ENCODE measurements around the gene UNC93B1. TPM values are rescaled to one million over a fixed set of nuclear protein-coding genes. Genes with fewer than 3 reads are reported as not detected.
A peak's percentile ranks its signal among the peaks of the same experiment; 100 is the strongest.

UNC93B1 gene
- total RNA-seq, 2 experiments from 2014 or later, result 41.7 to 42.0 TPM

GRCh38 chr11:68026391-68027105 is 22.7 kb upstream of the UNC93B1 start:
- no peak for DNase-seq
- ChIA-PET POLR2A (interaction anchor here (5.6 kb wide), 1 partner anchor 14 kb away, joined by 63 read pairs; the partner anchor contains the start of gene TCIRG1), CTCF (no interaction called here)
- Mint-ChIP-seq H3K4me1 (peaks cover 20% of the 10 kb centered on the region), H3K27ac (no peak overlapping the region), H3K9me3 (no peaks in the 10 kb centered on the region), H3K27me3 (peaks cover 2% of the 10 kb centered on the region), H3K36me3 (ENCODE audit: low read depth) (peaks cover 4% of the 10 kb centered on the region), H3K4me3 (no peak overlapping the region)

- H3K27ac Mint-ChIP-seq, result no peak overlapping the region
- peak; percentile 23 for DNase-seq
- peaks cover 12% of the 10 kb centered on the region for H3K4me1 Mint-ChIP-seq
- ChIA-PET CTCF (no interaction called here), POLR2A (no interaction called here)
- H3K4me3 Mint-ChIP-seq, result no peak overlapping the region
- H3K27me3 Mint-ChIP-seq, result peaks cover 2% of the 10 kb centered on the region
- no peaks in the 10 kb centered on the region for H3K36me3 Mint-ChIP-seq (ENCODE audit: low read depth)
- no peaks in the 10 kb centered on the region for H3K9me3 Mint-ChIP-seq
These were observed 21.1 kb upstream of the UNC93B1 start for GRCh38 chr11:68025047-68025446.

GRCh38 chr11:68024508-68024907 is 20.6 kb upstream of the UNC93B1 start:
- no peak overlapping the region for H3K27ac Mint-ChIP-seq
- DNase-seq, result no peak
- H3K4me1 Mint-ChIP-seq, result peaks cover 9% of the 10 kb centered on the region
- H3K4me3 Mint-ChIP-seq, result no peak overlapping the region
- no peaks in the 10 kb centered on the region for H3K36me3 Mint-ChIP-seq (ENCODE audit: low read depth)
- peaks cover 2% of the 10 kb centered on the region for H3K27me3 Mint-ChIP-seq
- ChIA-PET POLR2A (no interaction called here), CTCF (no interaction called here)
- no peaks in the 10 kb centered on the region for H3K9me3 Mint-ChIP-seq

- Mint-ChIP-seq H3K36me3 (ENCODE audit: low read depth) (no peaks in the 10 kb centered on the region), H3K27me3 (peaks cover 2% of the 10 kb centered on the region), H3K9me3 (no peaks in the 10 kb centered on the region), H3K4me3 (no peak overlapping the region), H3K27ac (no peak overlapping the region), H3K4me1 (no peaks in the 10 kb centered on the region)
- DNase-seq, result no peak
- POLR2A ChIA-PET, result no interaction called here
- CTCF ChIA-PET, result interaction anchor here (0.6 kb wide), 1 partner anchor 8 kb away, joined by 7 read pairs; the partner anchor contains the start of gene NDUFS8
These were observed 18.6 kb upstream of the UNC93B1 start for GRCh38 chr11:68022531-68022930.

- H3K4me1 Mint-ChIP-seq, result no peaks in the 10 kb centered on the region
- H3K27me3 Mint-ChIP-seq, result peaks cover 2% of the 10 kb centered on the region
- ChIA-PET POLR2A (no interaction called here), CTCF (no interaction called here)
- DNase-seq, result no peak
- H3K4me3 Mint-ChIP-seq, result no peak overlapping the region
- H3K36me3 Mint-ChIP-seq (ENCODE audit: low read depth), result no peaks in the 10 kb centered on the region
- no peaks in the 10 kb centered on the region for H3K9me3 Mint-ChIP-seq
- no peak overlapping the region for H3K27ac Mint-ChIP-seq
These were observed 17.4 kb upstream of the UNC93B1 start for GRCh38 chr11:68021167-68021787.

- Mint-ChIP-seq H3K27ac (no peak overlapping the region), H3K9me3 (no peaks in the 10 kb centered on the region), H3K4me3 (no peak overlapping the region), H3K27me3 (peaks cover 2% of the 10 kb centered on the region), H3K4me1 (no peaks in the 10 kb centered on the region), H3K36me3 (ENCODE audit: low read depth) (no peaks in the 10 kb centered on the region)
- POLR2A ChIA-PET, result no interaction called here
- CTCF ChIA-PET, result no interaction called here
- DNase-seq, result no peak
These were observed 16.7 kb upstream of the UNC93B1 start for GRCh38 chr11:68020575-68020974.

GRCh38 chr11:68019486-68019885 is 15.6 kb upstream of the UNC93B1 start:
- ChIA-PET POLR2A (no interaction called here), CTCF (interaction anchor here (1.1 kb wide), 1 partner anchor 126 kb away, joined by 3 read pairs; no protein-coding TSS in a partner anchor)
- H3K27me3 Mint-ChIP-seq, result no peaks in the 10 kb centered on the region
- H3K4me3 Mint-ChIP-seq, result no peak overlapping the region
- no peaks in the 10 kb centered on the region for H3K9me3 Mint-ChIP-seq
- no peak for DNase-seq
- H3K36me3 Mint-ChIP-seq (ENCODE audit: low read depth), result no peaks in the 10 kb centered on the region
- no peaks in the 10 kb centered on the region for H3K4me1 Mint-ChIP-seq
- H3K27ac Mint-ChIP-seq, result no peak overlapping the region

GRCh38 chr11:68018730-68019190 is 14.9 kb upstream of the UNC93B1 start:
- Mint-ChIP-seq H3K9me3 (no peaks in the 10 kb centered on the region), H3K27me3 (no peaks in the 10 kb centered on the region), H3K4me3 (no peak overlapping the region), H3K4me1 (no peaks in the 10 kb centered on the region), H3K36me3 (ENCODE audit: low read depth) (no peaks in the 10 kb centered on the region), H3K27ac (no peak overlapping the region)
- ChIA-PET CTCF (interaction anchor here (1.1 kb wide), 1 partner anchor 126 kb away, joined by 3 read pairs; no protein-coding TSS in a partner anchor), POLR2A (no interaction called here)
- DNase-seq, result no peak

- ChIA-PET CTCF (no interaction called here), POLR2A (no interaction called here)
- no peaks in the 10 kb centered on the region for H3K27me3 Mint-ChIP-seq
- H3K36me3 Mint-ChIP-seq (ENCODE audit: low read depth), result no peaks in the 10 kb centered on the region
- no peak for DNase-seq
- H3K27ac Mint-ChIP-seq, result no peak overlapping the region
- no peak overlapping the region for H3K4me3 Mint-ChIP-seq
- no peaks in the 10 kb centered on the region for H3K4me1 Mint-ChIP-seq
- no peaks in the 10 kb centered on the region for H3K9me3 Mint-ChIP-seq
These were observed 14.3 kb upstream of the UNC93B1 start for GRCh38 chr11:68017980-68018729.

- no peak overlapping the region for H3K27ac Mint-ChIP-seq
- ChIA-PET CTCF (no interaction called here), POLR2A (no interaction called here)
- H3K4me3 Mint-ChIP-seq, result no peak overlapping the region
- no peaks in the 10 kb centered on the region for H3K4me1 Mint-ChIP-seq
- H3K9me3 Mint-ChIP-seq, result no peaks in the 10 kb centered on the region
- no peaks in the 10 kb centered on the region for H3K27me3 Mint-ChIP-seq
- no peaks in the 10 kb centered on the region for H3K36me3 Mint-ChIP-seq (ENCODE audit: low read depth)
- DNase-seq, result no peak
These were observed 13.3 kb upstream of the UNC93B1 start for GRCh38 chr11:68016904-68017817.

- DNase-seq, result no peak
- CTCF ChIA-PET, result no interaction called here
- H3K9me3 Mint-ChIP-seq, result no peaks in the 10 kb centered on the region
- POLR2A ChIA-PET, result no interaction called here
- no peak overlapping the region for H3K4me3 Mint-ChIP-seq
- no peaks in the 10 kb centered on the region for H3K27me3 Mint-ChIP-seq
- no peak overlapping the region for H3K27ac Mint-ChIP-seq
- no peaks in the 10 kb centered on the region for H3K4me1 Mint-ChIP-seq
- no peaks in the 10 kb centered on the region for H3K36me3 Mint-ChIP-seq (ENCODE audit: low read depth)
These were observed 12.4 kb upstream of the UNC93B1 start for GRCh38 chr11:68016161-68016903.

- H3K36me3 Mint-ChIP-seq (ENCODE audit: low read depth), result no peaks in the 10 kb centered on the region
- no peaks in the 10 kb centered on the region for H3K4me1 Mint-ChIP-seq
- POLR2A ChIA-PET, result no interaction called here
- DNase-seq, result no peak
- H3K4me3 Mint-ChIP-seq, result no peak overlapping the region
- no peaks in the 10 kb centered on the region for H3K27me3 Mint-ChIP-seq
- CTCF ChIA-PET, result no interaction called here
- no peaks in the 10 kb centered on the region for H3K9me3 Mint-ChIP-seq
- no peak overlapping the region for H3K27ac Mint-ChIP-seq
These were observed 11.6 kb upstream of the UNC93B1 start for GRCh38 chr11:68015467-68015866.
